ENCODE measurements around the gene SPN. TPM values are rescaled to one million over a fixed set of nuclear protein-coding genes. Genes with fewer than 3 reads are reported as not detected.
"Not testable (repeated sequence)": the region's sequence is repeated elsewhere in the genome, so short reads cannot be mapped to it uniquely, and the experiment has no call there.

SPN gene
- total and polyA plus RNA-seq, 3 donors from 2014 or later: 0.74 to 3.2 TPM; not detected in 1

- H3K9me3 ChIP-seq; H3K27me3 ChIP-seq; intact Hi-C loops (cut with DNase I; ENCODE audit: low total_unique reads); DNase-seq; H3K27ac ChIP-seq; H3K36me3 ChIP-seq (ENCODE audit: low read depth, missing control alignments); H3K4me3 ChIP-seq; H3K4me1 ChIP-seq: not testable (repeated sequence)
- no CpG with 5 or more reads among the region's 10 CpGs for WGBS, 2 donors
These were observed 34.3 kb upstream of the SPN start for GRCh38 chr16:29628707-29629106.

DNA sequence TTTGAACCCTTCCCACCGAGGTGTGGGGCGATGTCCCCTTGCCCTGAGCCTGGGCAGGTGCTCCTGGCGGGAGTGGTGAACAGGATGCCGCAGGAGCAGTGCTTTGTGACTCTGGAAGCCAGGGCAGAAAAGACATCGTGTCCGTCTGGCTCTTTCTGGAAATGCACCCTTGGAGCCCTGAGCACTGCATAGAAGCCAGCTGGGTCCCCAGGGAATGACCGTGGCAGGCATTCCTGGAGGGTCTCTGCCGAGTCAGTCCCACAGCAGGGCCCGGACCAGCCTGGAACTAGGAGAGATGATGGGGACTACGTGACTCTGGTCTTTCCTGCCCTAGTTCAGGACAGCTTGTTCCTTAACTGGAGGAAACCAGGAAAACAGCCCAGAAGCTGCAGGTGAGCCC, 33.7 kb upstream of the SPN start:
- H3K9me3 ChIP-seq; H3K4me3 ChIP-seq; H3K36me3 ChIP-seq (ENCODE audit: low read depth, missing control alignments); DNase-seq; H3K4me1 ChIP-seq; intact Hi-C loops (cut with DNase I; ENCODE audit: low total_unique reads); H3K27ac ChIP-seq; H3K27me3 ChIP-seq: not testable (repeated sequence)
- WGBS, 2 donors: 57 to 73% methylated on average over 7 to 10 of the region's 10 CpGs

GRCh38 chr16:29631658-29632057, 31.4 kb upstream of the SPN start:
- WGBS, 2 donors: 32 to 65% methylated on average over 7 to 20 of the region's 20 CpGs
- H3K9me3 ChIP-seq; H3K27ac ChIP-seq; H3K4me3 ChIP-seq; H3K27me3 ChIP-seq; H3K4me1 ChIP-seq; DNase-seq; intact Hi-C loops (cut with DNase I; ENCODE audit: low total_unique reads); H3K36me3 ChIP-seq (ENCODE audit: low read depth, missing control alignments): not testable (repeated sequence)

GRCh38 chr16:29635902-29636301, 27.1 kb upstream of the SPN start:
- intact Hi-C loops (cut with DNase I; ENCODE audit: low total_unique reads); H3K36me3 ChIP-seq (ENCODE audit: low read depth, missing control alignments): not testable (repeated sequence)
- whole genome bisulfite sequencing, 2 donors: 86 to 87% methylated on average over 12 to 14 of the region's 16 CpGs

DNA sequence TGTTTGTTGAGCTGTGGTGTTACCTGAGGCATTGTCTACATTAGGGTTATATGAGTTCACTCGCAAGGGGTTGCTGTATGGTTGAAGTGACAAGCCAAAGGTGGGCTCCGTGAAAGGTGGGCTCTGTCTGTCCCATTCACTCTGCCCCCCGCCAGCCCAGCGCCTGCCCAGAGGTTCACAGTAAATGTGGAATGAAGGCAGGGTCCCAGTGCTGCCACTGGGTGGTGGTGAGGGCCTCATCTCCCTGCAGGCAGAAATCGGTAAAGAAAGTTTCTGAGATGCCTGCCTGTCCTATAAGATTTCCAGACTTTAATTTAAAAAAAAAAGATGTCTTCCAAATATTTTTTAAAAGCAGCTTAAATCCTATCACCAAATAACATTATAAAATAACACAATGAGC, 26.7 kb upstream of the SPN start:
- DNase-seq; H3K4me3 ChIP-seq; H3K27me3 ChIP-seq; H3K4me1 ChIP-seq; intact Hi-C loops (cut with DNase I; ENCODE audit: low total_unique reads); H3K9me3 ChIP-seq; H3K27ac ChIP-seq; H3K36me3 ChIP-seq (ENCODE audit: low read depth, missing control alignments): not testable (repeated sequence)
- WGBS, 2 donors: 71 to 78% methylated on average over 2 to 3 of the region's 5 CpGs

More at GRCh38 chr16:29635902-29636301, 27.1 kb upstream of the SPN start:
- H3K4me1 ChIP-seq, DNase-seq, H3K9me3 ChIP-seq, H3K27ac ChIP-seq, H3K4me3 ChIP-seq, H3K27me3 ChIP-seq: not testable (repeated sequence)

DNA sequence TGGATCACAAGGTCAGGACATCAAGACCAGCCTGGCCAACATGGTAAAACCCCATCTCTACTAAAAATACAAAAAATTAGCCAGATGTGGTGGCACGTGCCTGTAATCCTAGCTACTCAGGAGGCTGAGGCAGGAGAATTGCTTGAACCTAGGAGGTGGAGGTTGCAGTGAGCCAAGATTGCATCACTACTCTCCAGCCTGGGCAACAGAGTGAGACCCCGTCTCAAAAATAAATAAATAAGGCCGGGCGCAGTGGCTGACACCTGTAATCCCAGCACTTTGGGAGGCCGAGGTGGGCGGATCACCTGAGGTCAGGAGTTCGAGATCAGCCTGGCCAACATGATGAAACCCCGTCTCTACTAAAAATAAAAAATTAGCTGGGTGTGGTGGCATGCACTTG, 24.3 kb upstream of the SPN start:
- intact Hi-C loops (cut with DNase I; ENCODE audit: low total_unique reads); H3K36me3 ChIP-seq (ENCODE audit: low read depth, missing control alignments); H3K9me3 ChIP-seq; H3K27ac ChIP-seq; DNase-seq; H3K4me3 ChIP-seq; H3K4me1 ChIP-seq; H3K27me3 ChIP-seq: not testable (repeated sequence)
- WGBS, 2 donors: 97 to 99% methylated on average over 8 of the region's 8 CpGs

DNA sequence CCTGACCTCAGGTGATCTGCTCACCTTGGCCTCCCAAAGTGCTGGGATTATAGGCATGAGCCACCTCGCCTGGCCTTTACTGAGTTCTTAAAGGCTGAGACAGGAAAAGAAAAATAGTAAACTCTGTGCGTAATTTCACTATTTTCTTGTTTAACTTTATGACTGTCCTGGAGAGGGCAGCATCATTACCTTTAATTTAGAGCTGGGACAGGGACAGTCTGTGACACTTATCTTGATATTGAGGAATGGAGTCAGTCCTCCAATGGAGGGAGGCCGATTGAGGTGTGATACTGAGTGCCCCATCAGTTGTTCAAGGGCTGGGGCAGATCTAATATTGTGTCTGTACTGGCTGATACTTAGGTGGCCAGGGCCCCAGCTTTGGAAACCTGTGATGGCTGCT, 21.5 kb upstream of the SPN start:
- H3K36me3 ChIP-seq (ENCODE audit: low read depth, missing control alignments): no peaks in the 10 kb centered on the region
- WGBS, 2 donors: 62 to 72% methylated on average over 3 of the region's 3 CpGs
- no peaks in the 10 kb centered on the region for H3K4me1 ChIP-seq
- H3K9me3 ChIP-seq: no peaks in the 10 kb centered on the region
- no peak for DNase-seq
- H3K27ac ChIP-seq: no peak overlapping the region
- no peaks in the 10 kb centered on the region for H3K27me3 ChIP-seq
- intact Hi-C loops (cut with DNase I; ENCODE audit: low total_unique reads): no loop called here
- TF ChIP-seq CTCF (IDR thresholded peaks at IDR 0.05) (no peak), POLR2A (IDR thresholded peaks at IDR 0.05) (no peak)
- no peak overlapping the region for H3K4me3 ChIP-seq

GRCh38 chr16:29643596-29643995, 19.5 kb upstream of the SPN start:
- H3K36me3 ChIP-seq (ENCODE audit: low read depth, missing control alignments): no peaks in the 10 kb centered on the region
- no peak for DNase-seq
- 95 to 96% methylated on average over 7 of the region's 7 CpGs for WGBS, 2 donors
- TF ChIP-seq CTCF (IDR thresholded peaks at IDR 0.05): no peak
- TF ChIP-seq POLR2A (IDR thresholded peaks at IDR 0.05): no peak
- H3K9me3 ChIP-seq: no peaks in the 10 kb centered on the region
- no peak overlapping the region for H3K27ac ChIP-seq
- H3K4me1 ChIP-seq: no peaks in the 10 kb centered on the region
- intact Hi-C loops (cut with DNase I; ENCODE audit: low total_unique reads): no loop called here
- H3K4me3 ChIP-seq: no peak overlapping the region
- no peaks in the 10 kb centered on the region for H3K27me3 ChIP-seq
